Diencephalon (tissue), 1 donor: ENCODE data around the gene SPPL2A. TPM values are rescaled to one million over a fixed set of nuclear protein-coding genes. Genes with fewer than 3 reads are reported as not detected.

Experiments
- small RNA-seq: library from RNA; depleted of rRNA; stranded (forward); fragments of <200 nt; gene quantifications from one replicate; pipeline ENCODE3, GENCODE V24; 2014
- total RNA-seq: library from RNA; depleted of rRNA; stranded (reverse); fragments of >200 nt; gene quantifications from one replicate; pipeline ENCODE4 v1.2.3, GENCODE V29; 2014

Gene SPPL2A
- 29.5 TPM for total RNA-seq

GRCh38 chr15:50765195-50765967 lies at the start of gene SPPL2A:
Gene SPPL2A (minus strand): TSS chr15:50765706. CDS start chr15:50765533, 173 bp downstream.

DNA sequence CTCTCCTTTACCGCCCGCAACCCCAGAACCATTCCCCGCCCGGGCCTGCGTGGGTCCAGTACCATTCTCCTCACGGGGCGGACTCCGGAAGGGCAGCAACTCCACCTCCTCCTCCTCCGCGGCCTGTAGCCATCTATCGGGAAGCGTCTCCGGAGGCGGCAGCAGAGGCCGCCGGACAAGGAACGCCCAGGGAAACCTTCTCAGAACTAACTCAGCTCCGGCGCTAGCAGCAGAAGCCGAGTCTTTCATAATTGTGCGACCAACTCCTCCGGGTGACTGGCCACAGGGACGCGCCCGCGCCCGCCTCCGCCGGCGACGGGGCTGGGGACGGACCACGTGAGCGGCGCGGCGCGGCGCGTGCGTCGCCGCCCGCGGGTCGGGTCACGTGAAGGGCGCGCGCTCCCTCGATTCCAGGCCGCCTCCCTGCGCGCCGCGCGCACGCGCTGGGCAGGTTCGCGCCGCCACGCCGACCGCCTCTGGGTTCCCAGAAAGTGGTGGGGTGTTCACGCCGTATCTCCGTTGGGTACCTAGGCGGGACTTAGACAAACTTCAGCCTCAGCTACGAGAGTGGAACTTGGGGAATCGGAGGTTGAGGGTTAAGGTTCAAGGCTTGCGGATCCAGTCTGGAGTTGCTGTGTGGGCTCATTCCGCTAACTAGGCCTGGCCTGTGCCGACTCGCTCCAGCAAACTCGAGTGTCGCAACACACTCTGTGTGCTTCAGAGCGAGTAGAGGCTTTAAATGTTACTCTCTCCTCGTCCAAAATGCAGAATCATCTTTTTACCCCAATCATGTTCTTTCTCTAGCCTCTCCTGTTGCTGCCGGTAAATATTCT lies 78.8 kb downstream of the SPPL2A start, which contains the start of gene TRPM7:
Gene TRPM7, minus strand, starts transcription at position 329 of the 833 bp plus-strand sequence. Its CDS starts 264 bp downstream, at position 65.

Small RNAs within 50 kb of the gene (small RNA-seq; reads per million reads assigned to genes)
- not detected for gene AC012100.1
- not detected for gene RN7SL354P

Other genes with a start within 250 kb of the SPPL2A start
- 1.2 TPM for gene USP50, start 219.0 kb downstream of the SPPL2A start, total RNA-seq
- 56.7 TPM for gene TRPM7, start 78.9 kb downstream of the SPPL2A start, total RNA-seq
- 16.8 TPM for gene AP4E1, start 143.0 kb upstream of the SPPL2A start, total RNA-seq